Natural killer cell (primary cell): Measurements from ENCODE around the gene XDH. TPM values are rescaled to one million over a fixed set of nuclear protein-coding genes. Genes with fewer than 3 reads are reported as not detected.

Experiments
- ATAC-seq, 3 donors: fragments of 150-1000 bp in 2 of 3; fragments of 200-7000 bp in 1 of 3; cut with Tn5 transposase; 1 replicate in 1 of 3; 2 replicates in 2 of 3; pipeline ENCODE4 v1.10.0; 2021; ENCODE audit warnings: mild to moderate bottlenecking in 2 of 3, moderate library complexity in 2 of 3
- DNase-seq, 2 donors: peaks; one replicate each; pipeline versions ENCODE4 v3.0.0 to v3.0.0-alpha.2; 2013 to 2021; ENCODE audit warnings: mixed read lengths in 1 of 2
- H3K27ac ChIP-seq: one replicate; pipeline ENCODE4 v1.5.1; 2013; ENCODE audit warnings: mild to moderate bottlenecking, low read length
- H3K27me3 ChIP-seq: one replicate; pipeline ENCODE4 v1.6.1; 2013; ENCODE audit warnings: low read length; ENCODE audit not compliant: control insufficient read depth, insufficient read depth
- H3K36me3 ChIP-seq: one replicate; pipeline ENCODE4 v1.6.1; 2013; ENCODE audit warnings: low read length; ENCODE audit not compliant: control insufficient read depth, insufficient read depth
- H3K4me1 ChIP-seq: one replicate; pipeline ENCODE4 v1.6.1; 2013; ENCODE audit warnings: low read length; ENCODE audit not compliant: control insufficient read depth, insufficient read depth
- H3K4me3 ChIP-seq: one replicate; pipeline ENCODE4 v1.5.1; 2013; ENCODE audit warnings: low read length
- H3K9me3 ChIP-seq: one replicate; pipeline ENCODE4 v1.6.1; 2013; ENCODE audit warnings: low read length; ENCODE audit not compliant: control insufficient read depth, insufficient read depth
- H3K27ac Mint-ChIP-seq, 2 donors: one replicate each; pipeline ENCODE4 v1.8.0; 2022; ENCODE audit warnings: mild to moderate bottlenecking in 2 of 2, mixed read lengths in 2 of 2, moderate library complexity in 1 of 2
- H3K27me3 Mint-ChIP-seq, 2 donors: one replicate each; pipeline ENCODE4 v1.8.0; 2022; ENCODE audit warnings: low read depth in 2 of 2, mixed read lengths in 2 of 2
- H3K36me3 Mint-ChIP-seq: one replicate; pipeline ENCODE4 v1.8.0; 2022; ENCODE audit warnings: mixed read lengths
- H3K4me1 Mint-ChIP-seq, 2 donors: one replicate each; pipeline ENCODE4 v1.8.0; 2022; ENCODE audit warnings: mixed read lengths in 2 of 2
- H3K4me3 Mint-ChIP-seq: one replicate; pipeline ENCODE4 v1.8.0; 2022; ENCODE audit warnings: mild to moderate bottlenecking, moderate library complexity, mixed read lengths
- H3K9me3 Mint-ChIP-seq, 2 donors: one replicate each; pipeline ENCODE4 v1.8.0; 2022; ENCODE audit warnings: mixed read lengths in 2 of 2
- WGBS: methylation state at CpG from one replicate; pipeline ENCODE4 v1.1.7; 2013; ENCODE audit warnings: missing lambda C conversion rate; ENCODE audit not compliant: insufficient coverage; 5-methylcytosine and 5-hydroxymethylcytosine counted together
- intact Hi-C: fragments of 100-400 bp; cut with micrococcal nuclease; formaldehyde crosslinking; loops from one replicate; pipeline ENCODE4 v1.14.2; 2022
- total RNA-seq, 4 donors: library from RNA; stranded (reverse); fragments of 120-200 nt in 1 of 4; gene quantifications; one replicate each; pipeline versions ENCODE4 v1.2.3 to v1.2.4, GENCODE V29; 2013 to 2022
- TF ChIP-seq, protein P1 (sequence below): fragments of 200-600 bp; IDR thresholded peaks from one replicate; pipeline ENCODE4 v1.8.0; 2022; ENCODE audit warnings: antibody characterized with exemption

Gene XDH
- total RNA-seq, 3 donors from 2014 or later (not counting 1 experiment from before 2014, with no cell fraction given), result not detected

- no peaks in the 10 kb centered on the region for H3K4me1 ChIP-seq
- no peaks in the 10 kb centered on the region for H3K36me3 Mint-ChIP-seq
- H3K4me3 Mint-ChIP-seq, result no peak overlapping the region
- no peak for DNase-seq
- H3K27ac ChIP-seq, result no peak overlapping the region
- H3K27me3 Mint-ChIP-seq, result peaks cover 9 to 14% of the 10 kb centered on the region in 2 donors
- no peak overlapping the region for H3K27ac Mint-ChIP-seq
- no peak for ATAC-seq
- TF ChIP-seq, protein P1, sequence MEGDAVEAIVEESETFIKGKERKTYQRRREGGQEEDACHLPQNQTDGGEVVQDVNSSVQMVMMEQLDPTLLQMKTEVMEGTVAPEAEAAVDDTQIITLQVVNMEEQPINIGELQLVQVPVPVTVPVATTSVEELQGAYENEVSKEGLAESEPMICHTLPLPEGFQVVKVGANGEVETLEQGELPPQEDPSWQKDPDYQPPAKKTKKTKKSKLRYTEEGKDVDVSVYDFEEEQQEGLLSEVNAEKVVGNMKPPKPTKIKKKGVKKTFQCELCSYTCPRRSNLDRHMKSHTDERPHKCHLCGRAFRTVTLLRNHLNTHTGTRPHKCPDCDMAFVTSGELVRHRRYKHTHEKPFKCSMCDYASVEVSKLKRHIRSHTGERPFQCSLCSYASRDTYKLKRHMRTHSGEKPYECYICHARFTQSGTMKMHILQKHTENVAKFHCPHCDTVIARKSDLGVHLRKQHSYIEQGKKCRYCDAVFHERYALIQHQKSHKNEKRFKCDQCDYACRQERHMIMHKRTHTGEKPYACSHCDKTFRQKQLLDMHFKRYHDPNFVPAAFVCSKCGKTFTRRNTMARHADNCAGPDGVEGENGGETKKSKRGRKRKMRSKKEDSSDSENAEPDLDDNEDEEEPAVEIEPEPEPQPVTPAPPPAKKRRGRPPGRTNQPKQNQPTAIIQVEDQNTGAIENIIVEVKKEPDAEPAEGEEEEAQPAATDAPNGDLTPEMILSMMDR, result no peak
- no peaks in the 10 kb centered on the region for H3K9me3 Mint-ChIP-seq
- H3K9me3 ChIP-seq, result no peaks in the 10 kb centered on the region
- no peaks in the 10 kb centered on the region for H3K4me1 Mint-ChIP-seq
- no peak overlapping the region for H3K4me3 ChIP-seq
- intact Hi-C loops, result no loop called here
- no peaks in the 10 kb centered on the region for H3K27me3 ChIP-seq
- H3K36me3 ChIP-seq, result no peaks in the 10 kb centered on the region
These were observed 114.2 kb downstream of the XDH start for GRCh38 chr2:31300309-31300708.

- Mint-ChIP-seq H3K9me3 (no peaks in the 10 kb centered on the region), H3K36me3 (no peaks in the 10 kb centered on the region), H3K4me1 (no peaks in the 10 kb centered on the region), H3K27me3 (peaks cover 16% of the 10 kb centered on the region in 2 donors), H3K4me3 (no peak overlapping the region), H3K27ac (no peak overlapping the region)
- TF ChIP-seq, protein P1, result no peak
- Histone ChIP-seq H3K4me3 (no peak overlapping the region), H3K4me1 (no peaks in the 10 kb centered on the region), H3K36me3 (no peaks in the 10 kb centered on the region), H3K27ac (no peak overlapping the region), H3K9me3 (no peaks in the 10 kb centered on the region), H3K27me3 (no peaks in the 10 kb centered on the region)
- no peak for DNase-seq
- intact Hi-C loops, result no loop called here
- 82% methylated on average over 3 of the region's 4 CpGs for WGBS
- ATAC-seq, result no peak
These were observed 115.0 kb downstream of the XDH start for GRCh38 chr2:31299547-31299946.

DNA sequence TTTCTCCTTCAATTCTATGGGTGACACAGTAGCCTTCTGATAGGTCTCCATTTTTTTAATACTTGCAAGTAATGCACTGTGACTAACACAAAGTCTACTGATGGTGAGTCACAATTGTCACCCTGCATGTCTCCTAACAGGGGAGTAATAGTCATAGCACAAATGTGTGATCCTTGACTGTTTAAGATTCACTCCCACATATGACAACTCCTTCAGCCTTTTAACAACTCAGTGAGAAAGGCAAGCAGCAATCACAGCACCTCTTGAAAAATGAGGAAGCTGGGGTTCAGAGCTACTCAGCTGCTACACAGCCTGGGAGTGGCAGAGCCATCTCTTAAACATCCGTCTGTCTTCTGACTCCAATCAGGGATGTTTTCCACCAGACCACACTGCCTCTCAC, 116.8 kb downstream of the XDH start:
- Mint-ChIP-seq H3K4me1 (no peaks in the 10 kb centered on the region), H3K27ac (no peak overlapping the region), H3K36me3 (no peaks in the 10 kb centered on the region), H3K4me3 (no peak overlapping the region), H3K9me3 (no peaks in the 10 kb centered on the region), H3K27me3 (peaks cover 16% of the 10 kb centered on the region in 2 donors)
- Histone ChIP-seq H3K4me3 (no peak overlapping the region), H3K4me1 (no peaks in the 10 kb centered on the region), H3K27ac (no peak overlapping the region), H3K27me3 (no peaks in the 10 kb centered on the region), H3K9me3 (no peaks in the 10 kb centered on the region), H3K36me3 (no peaks in the 10 kb centered on the region)
- intact Hi-C loops, result no loop called here
- WGBS, result 8% methylated on average over 1 of the region's 1 CpG
- TF ChIP-seq, protein P1, result no peak
- no peak for DNase-seq
- ATAC-seq, result peak in 2 of 3 donors; percentile 29 to 34

DNA sequence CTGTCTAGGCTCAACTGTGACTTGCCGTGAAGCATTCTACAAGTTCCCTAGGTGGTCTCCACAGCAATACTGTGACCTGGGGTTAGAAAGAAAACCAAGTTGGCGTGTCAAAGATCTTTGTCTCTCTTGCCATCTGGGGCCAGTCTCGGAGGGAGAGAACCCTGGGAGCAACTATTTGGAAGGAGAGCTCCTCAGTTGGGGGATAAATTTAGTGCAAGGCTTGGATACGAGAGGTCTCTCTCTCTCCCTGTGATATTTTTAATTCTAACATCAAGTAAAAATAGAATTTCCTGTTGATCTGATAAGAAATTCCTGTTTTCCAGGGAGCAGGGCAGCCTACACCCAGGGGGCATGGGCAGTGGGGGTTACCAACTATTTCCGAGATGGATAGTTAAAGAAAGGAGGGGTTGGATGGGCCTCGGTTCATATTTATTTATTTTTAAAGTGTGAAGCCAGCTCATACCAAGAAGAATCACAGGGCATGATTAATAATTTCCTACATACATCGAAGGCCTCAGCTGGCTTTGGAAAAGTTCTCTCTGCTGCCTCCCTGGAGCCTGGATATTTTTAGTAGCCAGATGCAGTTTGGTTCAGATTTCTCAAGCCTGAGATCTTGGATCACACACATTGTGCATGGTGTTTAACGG, 117.8 kb downstream of the XDH start:
- no peak for DNase-seq
- H3K27me3 ChIP-seq, result no peaks in the 10 kb centered on the region
- H3K36me3 Mint-ChIP-seq, result no peaks in the 10 kb centered on the region
- no peak for ATAC-seq
- H3K9me3 Mint-ChIP-seq, result no peaks in the 10 kb centered on the region
- 88% methylated on average over 6 of the region's 8 CpGs for WGBS
- H3K27ac Mint-ChIP-seq, result no peak overlapping the region
- no peak overlapping the region for H3K4me3 ChIP-seq
- TF ChIP-seq, protein P1, result no peak
- H3K36me3 ChIP-seq, result no peaks in the 10 kb centered on the region
- H3K27me3 Mint-ChIP-seq, result peaks cover 16% of the 10 kb centered on the region in 2 donors
- intact Hi-C loops, result no loop called here
- no peak overlapping the region for H3K4me3 Mint-ChIP-seq
- H3K27ac ChIP-seq, result no peak overlapping the region
- no peaks in the 10 kb centered on the region for H3K4me1 ChIP-seq
- H3K9me3 ChIP-seq, result no peaks in the 10 kb centered on the region
- H3K4me1 Mint-ChIP-seq, result no peaks in the 10 kb centered on the region
